ENCODE measurements around the gene JPH3. TPM values are rescaled to one million over a fixed set of nuclear protein-coding genes. Genes with fewer than 3 reads are reported as not detected.

The JPH3 gene
- total RNA-seq, 2 experiments from 2014 or later, result not detected

- Mint-ChIP-seq H3K4me3 (no peak overlapping the region), H3K4me1 (no peaks in the 10 kb centered on the region), H3K36me3 (ENCODE audit: low read depth) (no peaks in the 10 kb centered on the region), H3K9me3 (no peaks in the 10 kb centered on the region), H3K27me3 (peaks cover 4% of the 10 kb centered on the region), H3K27ac (no peak overlapping the region)
- CTCF ChIA-PET, result interaction anchor here (1.1 kb wide), 1 partner anchor 12 kb away, joined by 4 read pairs; no protein-coding TSS in a partner anchor
- DNase-seq, result no peak
- POLR2A ChIA-PET, result no interaction called here
Observed at GRCh38 chr16:87647431-87648185, 45.3 kb downstream of the JPH3 start.

GRCh38 chr16:87648236-87648635 lies 45.9 kb downstream of the JPH3 start:
- no peak for DNase-seq
- H3K36me3 Mint-ChIP-seq (ENCODE audit: low read depth), result no peaks in the 10 kb centered on the region
- H3K9me3 Mint-ChIP-seq, result no peaks in the 10 kb centered on the region
- H3K27me3 Mint-ChIP-seq, result peaks cover 4% of the 10 kb centered on the region
- ChIA-PET POLR2A (no interaction called here), CTCF (no interaction called here)
- no peak overlapping the region for H3K4me3 Mint-ChIP-seq
- H3K4me1 Mint-ChIP-seq, result no peaks in the 10 kb centered on the region
- H3K27ac Mint-ChIP-seq, result no peak overlapping the region

- DNase-seq, result no peak
- no peak overlapping the region for H3K27ac Mint-ChIP-seq
- no peaks in the 10 kb centered on the region for H3K36me3 Mint-ChIP-seq (ENCODE audit: low read depth)
- peaks cover 4% of the 10 kb centered on the region for H3K27me3 Mint-ChIP-seq
- H3K4me1 Mint-ChIP-seq, result no peaks in the 10 kb centered on the region
- ChIA-PET POLR2A (interaction anchor here (1.1 kb wide), 1 partner anchor 116 kb away, joined by 3 read pairs; no protein-coding TSS in a partner anchor), CTCF (no interaction called here)
- no peak overlapping the region for H3K4me3 Mint-ChIP-seq
- H3K9me3 Mint-ChIP-seq, result no peaks in the 10 kb centered on the region
Observed at GRCh38 chr16:87648698-87649487, 46.6 kb downstream of the JPH3 start.

- no peak overlapping the region for H3K4me3 Mint-ChIP-seq
- CTCF ChIA-PET, result no interaction called here
Observed at GRCh38 chr16:87652386-87652785, 50.1 kb downstream of the JPH3 start.

GRCh38 chr16:87652799-87653198 lies 50.5 kb downstream of the JPH3 start:
- H3K9me3 Mint-ChIP-seq, result no peaks in the 10 kb centered on the region
- CTCF ChIA-PET, result interaction anchor here (1.6 kb wide), 1 partner anchor 116 kb away, joined by 3 read pairs; no protein-coding TSS in a partner anchor
- POLR2A ChIA-PET, result no interaction called here
- no peak for DNase-seq
- no peak overlapping the region for H3K4me3 Mint-ChIP-seq
- no peaks in the 10 kb centered on the region for H3K4me1 Mint-ChIP-seq
- peaks cover 4% of the 10 kb centered on the region for H3K27me3 Mint-ChIP-seq
- H3K36me3 Mint-ChIP-seq (ENCODE audit: low read depth), result no peaks in the 10 kb centered on the region
- H3K27ac Mint-ChIP-seq, result no peak overlapping the region

More at GRCh38 chr16:87652386-87652785, 50.1 kb downstream of the JPH3 start:
- H3K9me3 Mint-ChIP-seq, result no peaks in the 10 kb centered on the region
- H3K36me3 Mint-ChIP-seq (ENCODE audit: low read depth), result no peaks in the 10 kb centered on the region
- peaks cover 4% of the 10 kb centered on the region for H3K27me3 Mint-ChIP-seq
- no peaks in the 10 kb centered on the region for H3K4me1 Mint-ChIP-seq
- no peak overlapping the region for H3K27ac Mint-ChIP-seq
- POLR2A ChIA-PET, result no interaction called here
- DNase-seq, result no peak

- H3K9me3 Mint-ChIP-seq, result no peaks in the 10 kb centered on the region
- peaks cover 4% of the 10 kb centered on the region for H3K27me3 Mint-ChIP-seq
- H3K4me3 Mint-ChIP-seq, result no peak overlapping the region
- CTCF ChIA-PET, result interaction anchor here (1.6 kb wide), 1 partner anchor 116 kb away, joined by 3 read pairs; no protein-coding TSS in a partner anchor
- H3K36me3 Mint-ChIP-seq (ENCODE audit: low read depth), result no peaks in the 10 kb centered on the region
- no peak for DNase-seq
- H3K4me1 Mint-ChIP-seq, result no peaks in the 10 kb centered on the region
- H3K27ac Mint-ChIP-seq, result no peak overlapping the region
- POLR2A ChIA-PET, result no interaction called here
Observed at GRCh38 chr16:87653234-87653633, 50.9 kb downstream of the JPH3 start.

- Mint-ChIP-seq H3K27me3 (peaks cover 4% of the 10 kb centered on the region), H3K36me3 (ENCODE audit: low read depth) (no peaks in the 10 kb centered on the region), H3K27ac (no peak overlapping the region), H3K9me3 (no peaks in the 10 kb centered on the region), H3K4me3 (no peak overlapping the region), H3K4me1 (no peaks in the 10 kb centered on the region)
- DNase-seq, result no peak
- POLR2A ChIA-PET, result no interaction called here
- CTCF ChIA-PET, result no interaction called here
Observed at GRCh38 chr16:87654826-87655225, 52.5 kb downstream of the JPH3 start.

- POLR2A ChIA-PET, result no interaction called here
- no peaks in the 10 kb centered on the region for H3K27me3 Mint-ChIP-seq
- DNase-seq, result no peak
- no peak overlapping the region for H3K27ac Mint-ChIP-seq
- CTCF ChIA-PET, result no interaction called here
- H3K9me3 Mint-ChIP-seq, result no peaks in the 10 kb centered on the region
- no peaks in the 10 kb centered on the region for H3K4me1 Mint-ChIP-seq
- H3K36me3 Mint-ChIP-seq (ENCODE audit: low read depth), result no peaks in the 10 kb centered on the region
- no peak overlapping the region for H3K4me3 Mint-ChIP-seq
Observed at GRCh38 chr16:87656328-87656727, 54.0 kb downstream of the JPH3 start.

GRCh38 chr16:87657621-87658192 lies 55.4 kb downstream of the JPH3 start:
- H3K4me3 Mint-ChIP-seq, result no peak overlapping the region
- H3K9me3 Mint-ChIP-seq, result no peaks in the 10 kb centered on the region
- POLR2A ChIA-PET, result no interaction called here
- DNase-seq, result peak; percentile 21
- H3K27ac Mint-ChIP-seq, result no peak overlapping the region
- CTCF ChIA-PET, result no interaction called here
- H3K36me3 Mint-ChIP-seq (ENCODE audit: low read depth), result no peaks in the 10 kb centered on the region
- H3K4me1 Mint-ChIP-seq, result no peaks in the 10 kb centered on the region
- no peaks in the 10 kb centered on the region for H3K27me3 Mint-ChIP-seq

- ChIA-PET POLR2A (no interaction called here), CTCF (no interaction called here)
- no peak overlapping the region for H3K27ac Mint-ChIP-seq
- no peaks in the 10 kb centered on the region for H3K9me3 Mint-ChIP-seq
- no peaks in the 10 kb centered on the region for H3K36me3 Mint-ChIP-seq (ENCODE audit: low read depth)
- no peaks in the 10 kb centered on the region for H3K4me1 Mint-ChIP-seq
- peaks cover 1% of the 10 kb centered on the region for H3K27me3 Mint-ChIP-seq
- no peak for DNase-seq
- no peak overlapping the region for H3K4me3 Mint-ChIP-seq
Observed at GRCh38 chr16:87658564-87659225, 56.4 kb downstream of the JPH3 start.

- Mint-ChIP-seq H3K4me1 (no peaks in the 10 kb centered on the region), H3K4me3 (no peak overlapping the region)
Observed at GRCh38 chr16:87661561-87661960, 59.3 kb downstream of the JPH3 start.

GRCh38 chr16:87662254-87663204 lies 60.2 kb downstream of the JPH3 start:
- POLR2A ChIA-PET, result no interaction called here
- Mint-ChIP-seq H3K9me3 (no peaks in the 10 kb centered on the region), H3K4me1 (no peaks in the 10 kb centered on the region), H3K27me3 (peaks cover 2% of the 10 kb centered on the region), H3K4me3 (no peak overlapping the region), H3K27ac (no peak overlapping the region), H3K36me3 (ENCODE audit: low read depth) (no peaks in the 10 kb centered on the region)
- CTCF ChIA-PET, result no interaction called here
- no peak for DNase-seq

More at GRCh38 chr16:87661561-87661960, 59.3 kb downstream of the JPH3 start:
- Mint-ChIP-seq H3K27me3 (peaks cover 2% of the 10 kb centered on the region), H3K27ac (no peak overlapping the region), H3K36me3 (ENCODE audit: low read depth) (no peaks in the 10 kb centered on the region), H3K9me3 (no peaks in the 10 kb centered on the region)
- ChIA-PET POLR2A (no interaction called here), CTCF (no interaction called here)
- peak; percentile 35 for DNase-seq

Measured in activated CD4-positive, alpha-beta memory T cell treated with anti-CD3 and anti-CD28 coated beads, Interleukin-2, amount 10 ng/mL, durations not matched to agents 7 days and 5 days (primary cell).